Epithelial cell of esophagus (primary cell): Measurements from ENCODE around the gene PDS5B.

ENCODE experiments used
- DNase-seq: peaks from one replicate; pipeline ENCODE4 v3.0.0; 2010; ENCODE audit warnings: low read depth
- H3K4me3 ChIP-seq: 2 replicates; pipeline ENCODE4 v1.5.1; 2011; ENCODE audit warnings: mild to moderate bottlenecking, low read length, control low read depth
- TF ChIP-seq, protein P1 (sequence below): IDR thresholded peaks from 2 replicates; pipeline ENCODE4 v1.5.1; 2011; ENCODE audit warnings: low read depth, mild to moderate bottlenecking, low read length, control low read depth, inconsistent platforms; ENCODE audit not compliant: insufficient read depth; ENCODE audit errors: missing control alignments

PDS5B gene

DNA sequence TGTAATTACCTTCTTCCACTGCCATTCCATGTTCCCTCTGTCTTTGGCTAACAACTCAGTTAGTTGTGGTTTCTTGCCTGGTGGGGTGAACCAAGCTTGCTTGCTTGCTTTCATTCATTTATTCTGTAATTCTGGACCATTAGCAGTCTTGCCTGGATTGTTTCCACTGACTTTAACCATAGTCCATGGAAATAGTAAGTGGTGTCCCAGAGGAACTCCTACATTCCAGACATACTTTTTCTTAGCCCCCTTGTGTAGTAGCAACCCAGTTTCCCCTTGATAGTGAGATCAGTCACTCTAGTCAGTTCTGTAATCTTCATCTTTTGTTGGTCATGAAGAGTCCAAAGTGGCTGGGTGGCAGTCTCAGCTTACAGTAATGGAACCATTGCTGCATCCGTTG, 23.2 kb downstream of the PDS5B start:
- TF ChIP-seq, protein P1, sequence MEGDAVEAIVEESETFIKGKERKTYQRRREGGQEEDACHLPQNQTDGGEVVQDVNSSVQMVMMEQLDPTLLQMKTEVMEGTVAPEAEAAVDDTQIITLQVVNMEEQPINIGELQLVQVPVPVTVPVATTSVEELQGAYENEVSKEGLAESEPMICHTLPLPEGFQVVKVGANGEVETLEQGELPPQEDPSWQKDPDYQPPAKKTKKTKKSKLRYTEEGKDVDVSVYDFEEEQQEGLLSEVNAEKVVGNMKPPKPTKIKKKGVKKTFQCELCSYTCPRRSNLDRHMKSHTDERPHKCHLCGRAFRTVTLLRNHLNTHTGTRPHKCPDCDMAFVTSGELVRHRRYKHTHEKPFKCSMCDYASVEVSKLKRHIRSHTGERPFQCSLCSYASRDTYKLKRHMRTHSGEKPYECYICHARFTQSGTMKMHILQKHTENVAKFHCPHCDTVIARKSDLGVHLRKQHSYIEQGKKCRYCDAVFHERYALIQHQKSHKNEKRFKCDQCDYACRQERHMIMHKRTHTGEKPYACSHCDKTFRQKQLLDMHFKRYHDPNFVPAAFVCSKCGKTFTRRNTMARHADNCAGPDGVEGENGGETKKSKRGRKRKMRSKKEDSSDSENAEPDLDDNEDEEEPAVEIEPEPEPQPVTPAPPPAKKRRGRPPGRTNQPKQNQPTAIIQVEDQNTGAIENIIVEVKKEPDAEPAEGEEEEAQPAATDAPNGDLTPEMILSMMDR, result no peak
- DNase-seq, result no peak
- no peak overlapping the region for H3K4me3 ChIP-seq

DNA sequence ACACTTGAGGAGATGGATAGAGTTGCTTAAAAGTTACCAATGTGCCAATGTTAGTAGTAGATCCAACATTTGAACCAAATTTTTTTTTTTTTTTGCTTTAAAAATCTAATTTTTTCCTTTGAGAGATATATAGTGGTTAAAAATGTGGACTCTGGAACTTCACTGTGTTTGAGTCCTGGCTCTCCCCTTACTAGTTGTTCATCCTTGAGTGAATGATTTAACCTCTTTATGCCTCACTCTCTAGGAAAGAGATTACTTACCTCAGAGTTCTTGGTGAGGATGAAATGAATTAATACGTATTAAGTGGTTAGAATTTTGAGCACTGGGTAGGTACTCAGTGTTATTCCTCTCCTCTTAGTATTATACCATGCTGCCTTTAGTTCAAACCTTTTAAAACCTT, 24.3 kb downstream of the PDS5B start:
- no peak overlapping the region for H3K4me3 ChIP-seq
- TF ChIP-seq, protein P1, result no peak
- no peak for DNase-seq

DNA sequence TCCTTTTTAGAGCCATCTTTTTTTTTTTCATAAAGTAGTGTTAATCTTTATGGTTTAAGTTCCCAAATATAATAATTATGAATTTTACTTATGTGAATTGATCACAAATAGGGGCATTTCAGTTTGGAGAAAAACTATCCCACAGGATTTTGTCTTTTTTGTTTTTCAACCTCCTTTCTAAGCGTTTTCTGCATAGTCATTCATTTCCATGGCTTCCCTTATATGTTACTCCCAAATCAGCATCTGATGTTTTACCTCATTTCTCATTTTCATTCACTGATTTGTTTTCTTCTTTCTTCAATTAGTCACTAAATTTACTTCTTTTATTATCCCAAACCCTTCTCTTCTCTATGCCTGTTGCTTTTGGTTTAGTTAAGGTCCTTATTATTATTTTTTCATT, 24.7 kb downstream of the PDS5B start:
- H3K4me3 ChIP-seq, result no peak overlapping the region
- no peak for DNase-seq
- TF ChIP-seq, protein P1, result no peak

DNA sequence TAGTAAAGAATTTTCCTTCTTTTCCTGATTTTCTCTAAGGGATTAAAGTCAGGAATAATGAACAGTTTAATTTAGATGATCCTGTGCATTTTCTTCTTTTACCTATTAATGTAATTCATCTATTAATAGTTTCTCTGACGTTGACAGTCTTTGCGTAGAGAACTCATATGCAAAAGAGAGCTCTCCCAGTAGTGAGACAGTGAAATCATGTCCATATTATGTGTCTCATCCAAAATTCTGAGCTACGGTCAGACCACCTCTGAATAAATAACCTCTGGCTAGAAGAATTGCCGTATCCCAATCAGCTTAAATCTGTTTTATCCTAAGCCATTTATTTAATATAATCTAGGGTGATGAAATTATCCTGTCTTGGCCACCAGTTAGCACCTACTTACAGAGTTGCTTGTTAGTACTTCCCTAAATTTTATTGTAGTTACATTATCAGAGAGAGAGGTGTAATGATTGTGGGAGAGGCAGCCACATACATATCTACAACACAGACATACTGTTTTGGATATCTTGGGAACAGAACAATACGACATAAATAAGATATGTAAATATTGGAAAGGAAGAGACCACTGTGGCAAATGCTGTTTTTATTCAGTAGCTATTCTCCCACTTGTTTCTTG, 30.7 kb downstream of the PDS5B start:
- TF ChIP-seq, protein P1, result no peak
- DNase-seq, result no peak
- no peak overlapping the region for H3K4me3 ChIP-seq

DNA sequence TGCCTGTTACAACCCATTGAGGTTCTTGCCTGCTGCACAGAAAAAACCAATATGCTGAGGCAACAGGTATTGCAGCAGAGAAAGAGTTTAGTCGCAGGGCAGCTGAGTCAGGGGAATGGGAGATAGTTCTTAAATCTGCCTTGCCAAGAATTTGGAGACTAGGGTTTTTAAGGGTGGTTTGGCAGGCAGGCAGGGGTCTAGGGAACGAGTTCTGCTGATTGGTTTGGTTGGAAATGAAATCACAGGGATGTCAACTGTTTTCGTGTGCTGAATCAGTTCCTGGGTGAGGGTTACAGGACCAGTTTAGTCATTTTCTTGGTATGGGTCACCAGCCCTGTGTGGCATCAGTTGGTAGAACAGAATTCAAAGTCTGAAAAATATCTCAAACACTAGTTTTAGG, 36.6 kb downstream of the PDS5B start:
- no peak for DNase-seq
- H3K4me3 ChIP-seq, result no peak overlapping the region
- TF ChIP-seq, protein P1, result no peak

DNA sequence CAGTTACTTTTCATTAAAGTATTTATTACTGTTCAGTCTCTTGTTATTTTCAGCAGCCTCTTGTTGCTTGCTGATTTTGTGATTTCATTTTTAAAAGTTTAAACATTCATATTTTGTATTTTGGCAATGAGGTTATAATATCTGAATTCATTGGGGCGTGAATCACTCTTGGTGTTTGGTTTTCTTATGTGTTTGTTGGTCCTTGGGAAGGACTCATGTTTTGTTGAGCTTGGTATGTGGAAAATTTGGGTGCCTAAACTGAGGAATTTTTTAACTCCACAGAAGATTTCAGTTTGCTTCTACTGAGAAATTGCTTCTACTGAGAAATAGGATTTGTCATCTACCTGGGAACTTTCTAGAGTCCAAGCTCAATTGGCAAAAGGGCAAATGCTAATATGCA, 38.2 kb downstream of the PDS5B start:
- TF ChIP-seq, protein P1, result no peak
- no peak for DNase-seq
- no peak overlapping the region for H3K4me3 ChIP-seq

DNA sequence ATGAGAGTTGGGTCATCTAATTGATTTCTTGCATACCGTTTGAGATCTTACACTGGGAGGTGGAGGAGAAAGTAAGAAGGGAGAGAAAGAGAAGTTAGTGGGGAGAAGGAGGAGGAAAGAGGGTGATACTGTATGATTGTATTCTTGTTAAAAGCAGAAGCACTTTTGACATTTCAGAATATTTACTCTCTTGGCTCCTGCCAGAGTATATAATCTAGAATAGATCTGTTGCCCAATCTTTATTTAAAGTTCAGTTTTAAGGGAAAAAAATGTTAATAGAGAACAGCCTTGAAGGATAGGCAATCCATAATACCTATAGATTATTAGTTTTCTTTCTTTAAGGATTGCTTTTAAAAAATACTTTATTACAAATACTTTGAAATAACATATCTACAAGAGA, 41.5 kb downstream of the PDS5B start:
- TF ChIP-seq, protein P1, result no peak
- no peak overlapping the region for H3K4me3 ChIP-seq

More for the DNA sequence above, 41.5 kb downstream of the PDS5B start:
- no peak for DNase-seq
